Skeletal muscle cell (primary cell): ENCODE results near the gene UFC1.

Source experiments
- DNase-seq: peaks from one replicate; pipeline ENCODE4 v3.0.0-alpha.2; 2010; ENCODE audit warnings: low read depth
- H3K4me3 ChIP-seq: 2 replicates; pipeline ENCODE4 v1.5.1; 2011; ENCODE audit warnings: low read depth, mild to moderate bottlenecking, control low read depth, low read length, moderate library complexity

The UFC1 gene

DNA sequence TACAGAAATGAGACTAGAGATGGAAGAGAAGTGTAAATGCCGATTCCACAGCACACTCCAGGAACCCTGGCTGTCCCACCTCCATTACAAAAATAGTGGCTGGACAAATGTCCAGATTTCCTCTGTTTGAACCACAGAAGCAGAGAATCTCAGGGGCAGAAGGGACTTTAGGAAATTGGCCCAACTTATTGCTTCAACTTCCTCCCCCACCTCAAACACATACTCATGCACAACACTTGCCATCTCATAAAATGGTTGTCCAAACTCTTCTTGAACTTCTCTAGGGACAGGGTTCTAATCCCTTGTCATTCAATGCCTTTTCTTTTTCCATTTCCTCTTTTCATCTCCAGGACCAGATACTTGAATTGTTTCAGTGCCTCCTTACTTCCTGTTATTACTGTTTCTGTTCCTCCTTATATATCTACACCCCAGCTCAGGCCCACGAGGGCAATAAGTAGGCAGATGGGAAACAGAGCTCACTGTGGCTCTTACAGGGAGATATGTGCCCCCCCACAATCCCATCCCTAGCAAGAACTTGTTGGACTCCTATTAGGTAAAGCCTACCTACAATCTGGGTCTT is 32.0 kb downstream of the UFC1 start:
- DNase-seq = no peak
- H3K4me3 ChIP-seq = no peak overlapping the region

DNA sequence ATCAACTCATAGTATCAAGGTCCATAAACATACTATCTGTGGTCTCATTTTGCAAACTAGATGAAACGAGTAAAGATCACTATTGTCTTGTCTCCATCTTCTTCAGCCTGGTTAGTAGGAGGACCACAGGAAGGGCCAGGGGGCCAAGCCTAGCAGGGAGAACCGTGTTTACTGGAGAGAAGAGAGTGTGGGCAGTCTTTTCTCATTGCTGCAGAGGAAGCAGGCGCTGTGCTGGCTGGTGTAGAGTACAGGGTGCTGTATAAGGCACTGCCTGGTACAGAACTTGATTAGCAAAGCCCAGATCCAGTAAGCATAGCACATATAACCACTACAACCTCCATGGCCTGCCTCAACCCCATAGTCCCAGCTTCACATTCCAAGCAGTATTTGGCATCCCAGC is 33.5 kb downstream of the UFC1 start:
- DNase-seq = no peak
- H3K4me3 ChIP-seq = no peak overlapping the region

- no peak for DNase-seq
- no peak overlapping the region for H3K4me3 ChIP-seq
Measured at GRCh38 chr1:161188381-161188780, 34.6 kb downstream of the UFC1 start.

- no peak overlapping the region for H3K4me3 ChIP-seq
- no peak for DNase-seq
Measured at GRCh38 chr1:161189036-161189435, 35.3 kb downstream of the UFC1 start.

- no peak for DNase-seq
Measured at GRCh38 chr1:161190962-161191521, 37.3 kb downstream of the UFC1 start.

DNA sequence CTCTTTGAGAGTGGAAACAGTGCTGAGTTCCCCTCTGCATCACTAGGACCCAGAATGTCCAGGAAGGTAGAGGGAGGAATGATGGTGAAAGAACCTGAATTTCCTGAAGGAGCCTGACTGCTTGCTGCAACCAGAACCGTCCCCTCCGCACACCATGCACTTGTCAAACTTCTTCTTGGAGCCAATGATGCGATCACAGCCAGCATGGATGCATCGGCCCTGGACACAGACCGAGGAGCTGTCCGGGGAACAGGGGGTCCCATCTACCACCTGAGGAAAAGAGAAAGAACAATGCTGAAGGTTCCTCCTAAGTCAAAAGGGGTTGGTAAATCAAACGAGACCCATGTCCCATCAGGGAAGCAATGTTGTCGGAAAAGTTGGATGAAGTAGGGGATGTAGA is 38.2 kb downstream of the UFC1 start:
- no peak overlapping the region for H3K4me3 ChIP-seq
- DNase-seq = no peak

More at GRCh38 chr1:161190962-161191521, 37.3 kb downstream of the UFC1 start:
- no peak overlapping the region for H3K4me3 ChIP-seq

- no peak overlapping the region for H3K4me3 ChIP-seq
- no peak for DNase-seq
Measured at GRCh38 chr1:161192476-161193465, 39.0 kb downstream of the UFC1 start.

- no peak for DNase-seq
- no peak overlapping the region for H3K4me3 ChIP-seq
Measured at GRCh38 chr1:161193561-161194235, 39.9 kb downstream of the UFC1 start.

GRCh38 chr1:161195171-161195570 is 41.4 kb downstream of the UFC1 start:
- no peak overlapping the region for H3K4me3 ChIP-seq
- DNase-seq = no peak

DNA sequence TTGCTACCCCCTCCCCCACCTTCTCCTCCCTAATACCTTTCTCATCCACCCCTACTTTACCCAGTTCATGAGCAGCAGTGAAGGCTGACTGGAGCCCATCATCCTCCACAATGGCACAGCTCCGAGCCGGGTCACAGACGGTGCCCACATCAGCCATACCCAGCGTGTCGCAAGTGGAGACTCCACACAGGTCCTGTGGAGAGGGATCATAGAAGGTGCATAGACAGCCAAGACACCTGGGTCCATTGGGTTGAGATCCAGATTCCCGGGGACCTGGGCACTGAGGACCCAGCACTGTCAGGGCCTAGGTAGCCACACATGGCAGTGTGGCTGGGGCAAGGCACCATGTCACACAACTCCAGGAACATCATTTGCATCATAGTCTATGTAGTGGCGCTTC is 42.3 kb downstream of the UFC1 start:
- DNase-seq = no peak
- H3K4me3 ChIP-seq = no peak overlapping the region

DNA sequence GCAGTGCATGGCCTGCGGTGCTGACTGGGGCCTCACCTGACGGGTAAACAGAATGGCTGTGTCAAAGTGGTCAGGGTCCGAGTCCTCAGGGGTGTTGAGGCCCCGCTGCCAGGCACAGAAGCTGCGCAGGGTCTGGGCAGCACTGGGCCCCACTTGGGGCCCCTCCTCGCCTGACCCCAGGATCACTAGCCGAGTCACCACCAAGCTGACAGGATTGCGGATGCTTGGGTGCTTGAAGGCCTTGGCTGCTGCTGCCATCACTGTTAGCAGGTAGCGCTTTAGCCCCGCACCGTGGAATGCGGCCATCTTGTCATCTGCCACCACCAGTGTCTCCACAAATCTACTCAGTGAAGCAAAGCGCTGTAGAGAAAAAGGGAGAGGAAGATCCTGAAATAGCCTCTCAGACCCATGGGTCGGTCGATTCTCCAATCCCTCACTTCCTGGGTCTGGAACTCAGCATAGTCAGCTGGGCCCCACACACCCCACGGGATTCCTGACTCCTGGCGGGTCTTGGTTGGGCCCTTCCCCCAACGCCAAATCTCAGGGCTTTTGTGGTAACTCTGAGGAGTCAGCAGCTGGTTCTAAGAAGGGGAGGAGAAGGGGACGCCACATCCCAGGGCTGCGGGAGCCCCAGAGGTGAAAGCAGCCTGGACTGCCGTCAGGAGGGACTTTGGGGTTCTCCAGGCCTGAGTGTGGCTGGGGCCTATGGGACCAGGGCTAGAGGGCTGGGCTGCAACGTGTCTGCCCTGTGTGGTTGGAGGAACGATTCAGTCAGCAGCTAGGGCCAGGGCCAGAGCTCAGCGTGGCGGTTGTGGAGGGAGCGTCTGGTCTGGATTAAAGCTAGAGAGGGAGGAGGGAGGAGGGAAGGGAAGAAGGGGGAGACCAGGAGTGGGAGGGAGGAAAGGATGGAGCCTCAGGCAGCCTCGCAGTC is 43.0 kb downstream of the UFC1 start:
- DNase-seq = peak; percentile 65
- H3K4me3 ChIP-seq = peak overlapping the region; percentile 47

GRCh38 chr1:161197560-161198193 is 43.9 kb downstream of the UFC1 start:
- no peak for DNase-seq
- peak overlapping the region; percentile 47 for H3K4me3 ChIP-seq

DNA sequence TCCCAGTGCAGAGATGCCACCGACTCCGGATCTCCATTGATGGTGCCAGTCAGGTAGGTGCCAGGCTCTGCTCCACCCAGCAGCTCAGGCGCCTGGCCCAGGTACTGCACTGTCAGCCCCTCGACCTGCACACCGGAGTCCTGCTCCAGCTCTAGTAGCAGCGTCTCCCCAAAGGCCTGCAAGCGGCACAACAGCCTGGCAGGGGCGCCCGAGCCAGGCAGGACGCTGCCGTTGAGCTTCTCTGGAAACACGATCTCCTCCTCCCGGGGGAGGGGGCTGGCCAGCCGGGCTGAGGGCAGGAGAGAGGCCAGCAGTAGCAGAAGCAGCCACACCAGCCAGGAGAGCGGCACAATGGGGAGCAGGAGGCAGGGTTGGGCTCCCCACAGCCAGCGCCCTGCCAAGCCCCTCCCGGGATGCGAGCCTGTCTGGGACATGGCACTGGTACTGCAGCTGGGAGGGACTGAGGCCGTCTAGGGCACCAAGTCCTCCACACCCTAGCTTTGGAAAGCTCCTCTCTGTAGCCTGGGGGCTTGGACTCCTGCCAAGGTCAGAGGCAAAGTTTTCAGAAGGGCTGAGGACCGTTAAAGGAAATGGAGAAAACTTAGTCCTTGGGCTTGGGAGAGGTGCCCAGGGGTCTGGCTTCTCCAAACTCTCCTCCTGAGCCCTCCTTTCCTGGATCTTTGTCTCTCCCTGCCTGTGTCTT is 44.6 kb downstream of the UFC1 start:
- H3K4me3 ChIP-seq = peak overlapping the region; percentile 47
- no peak for DNase-seq

DNA sequence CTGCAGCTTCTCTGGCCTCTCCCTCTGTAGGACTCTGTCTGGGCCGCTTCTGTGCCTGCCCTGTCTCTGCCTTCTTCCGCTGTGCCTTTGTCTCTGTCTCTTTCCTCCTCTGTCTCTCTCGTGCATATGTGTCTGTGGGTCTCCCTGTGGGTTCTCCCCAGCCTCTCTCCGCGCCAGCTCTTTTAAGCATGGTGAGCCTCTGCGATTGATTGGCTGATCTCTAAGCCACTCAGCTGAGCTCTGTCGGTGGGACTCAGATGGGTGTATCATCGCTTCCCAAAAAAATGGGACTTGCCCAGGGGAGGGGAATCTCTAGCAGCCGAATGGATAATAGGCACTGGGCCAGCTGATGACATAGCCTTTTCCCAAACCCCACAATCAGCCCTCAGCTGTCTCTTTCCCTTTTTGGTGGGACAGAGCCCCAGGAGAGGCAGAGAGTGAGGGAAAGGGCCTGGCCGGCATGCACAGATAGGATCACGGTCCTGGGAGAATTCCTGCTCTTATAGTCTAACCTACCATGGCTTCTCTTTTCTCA is 45.2 kb downstream of the UFC1 start, which contains the start of gene ADAMTS4:
TSS of gene ADAMTS4 (minus strand) at position 158 of the 535 bp plus-strand sequence. CDS start 427 bp downstream, outside the sequence.
- peak within 1 kb of the TSS; percentile 47 for H3K4me3 ChIP-seq
- DNase-seq = peak; percentile 68

DNA sequence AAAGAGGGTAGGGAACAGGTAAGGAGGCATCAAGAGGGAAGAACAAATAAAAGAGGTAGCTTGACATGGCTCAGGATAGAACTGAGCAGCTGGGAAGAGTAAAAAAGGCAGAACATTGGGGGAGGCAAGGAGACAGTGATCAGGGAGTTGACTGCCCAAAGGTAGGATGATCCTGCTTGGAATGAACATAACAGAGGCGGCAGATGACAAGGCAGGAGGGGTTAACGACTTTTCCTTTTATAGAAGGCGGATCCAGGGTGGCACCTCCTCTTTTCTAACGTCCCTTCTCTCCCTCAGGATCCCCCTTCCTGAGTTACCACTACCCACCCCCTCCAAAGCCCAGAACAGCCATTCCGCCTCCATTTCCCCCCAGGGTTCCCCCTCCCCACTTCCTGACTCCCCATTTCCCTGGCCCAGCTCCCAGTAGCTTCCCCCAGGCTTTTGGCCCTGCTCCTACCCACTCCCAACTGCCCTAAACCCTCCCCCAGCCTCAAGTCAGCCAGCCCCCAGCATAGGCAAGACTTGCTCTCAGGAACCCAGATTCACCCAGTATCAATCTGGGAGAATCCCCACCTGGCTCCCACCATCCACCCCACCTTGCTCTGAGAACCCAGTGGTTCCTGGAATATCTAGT is 45.8 kb downstream of the UFC1 start:
- no peak for DNase-seq
- no peak overlapping the region for H3K4me3 ChIP-seq

DNA sequence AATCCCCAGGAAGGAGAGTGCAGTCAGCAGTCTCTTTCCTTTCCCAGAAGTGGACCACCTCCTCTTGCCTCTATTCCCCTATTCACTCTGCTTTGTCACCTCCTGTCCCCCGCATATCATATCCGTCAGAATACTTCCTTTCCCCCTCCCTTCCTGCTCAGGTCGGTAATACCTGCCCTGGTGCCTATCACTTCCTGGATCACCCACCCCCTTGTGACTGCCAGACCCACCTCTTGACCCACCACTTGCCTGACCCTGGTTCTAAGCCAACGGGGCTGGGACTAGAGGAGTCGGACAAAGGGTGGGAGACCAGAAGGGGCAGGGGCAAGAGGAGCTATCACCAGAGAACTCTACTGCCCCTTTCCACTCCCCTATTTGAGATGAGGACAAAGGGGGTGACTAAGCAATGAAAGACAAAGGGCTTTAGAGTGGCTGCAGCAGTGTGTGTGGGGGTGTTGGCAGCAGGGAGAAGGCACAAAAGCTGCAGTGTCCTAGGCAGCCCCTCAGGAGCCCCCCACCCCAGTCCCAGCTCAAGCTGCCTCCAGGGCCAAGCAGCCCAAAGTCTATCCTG is 46.7 kb downstream of the UFC1 start:
- no peak for DNase-seq
- no peak overlapping the region for H3K4me3 ChIP-seq
